HepG2 (cell line): Measurements from ENCODE around the gene MAP3K9. TPM values are rescaled to one million over a fixed set of nuclear protein-coding genes. Genes with fewer than 3 reads are reported as not detected.

Source experiments
- ATAC-seq: fragments of 200-7000 bp; cut with Tn5 transposase; 3 replicates; pipeline ENCODE4 v1.9.1; 2020; ENCODE audit warnings: mild to moderate bottlenecking, moderate library complexity
- BruUV-seq: library from RNA; stranded (reverse); fragments of 400-500 nt; replicated peaks from 2 replicates; lab custom pipeline; 2021; lab: Mats Ljungman, UMichigan
- CTCF ChIA-PET: fragments of 300-600 bp; formaldehyde crosslinking; extraction: SDS; loops from one replicate; lab custom pipeline; 2021; ENCODE audit warnings: low total read pairs, inconsistent platforms, low intra/inter-chr PET ratio; lab: Yijun Ruan, JAX
- POLR2A ChIA-PET: fragments of 350-600 bp; sonication (Branson Sonifier 250); formaldehyde crosslinking; loops from one replicate; lab custom pipeline; 2020; ENCODE audit warnings: antibody characterized with exemption, inconsistent platforms; lab: Yijun Ruan, JAX
- DNase-seq: peaks from one replicate; pipeline ENCODE4 v3.0.0-alpha.2; 2015; ENCODE audit warnings: low spot score
- FAIRE-seq: peaks from 3 replicates; lab custom pipeline; 2011; peaks lifted over from hg19 to GRCh38; lab: Jason Lieb, UNC
- H2AFZ ChIP-seq: one replicate; pipeline ENCODE4 v1.6.1; 2011; ENCODE audit warnings: low read length, inconsistent platforms
- H3K27ac ChIP-seq: fragments of 300-600 bp; 3 replicates; pipeline ENCODE4 v1.8.0; 2011; ENCODE audit warnings: mixed run types, mild to moderate bottlenecking, mixed read lengths, low read length, inconsistent platforms; ENCODE audit not compliant: insufficient read depth; ENCODE audit errors: extremely low read length
- H3K27me3 ChIP-seq, 2 experiments: fragments of 200-600 bp in 1 of 2; 2 replicates in 1 of 2; 3 replicates in 1 of 2; pipeline versions ENCODE4 v1.6.0 to v1.8.0; 2011; ENCODE audit warnings: low read length in 2 of 2, mild to moderate bottlenecking in 2 of 2, moderate library complexity in 2 of 2, inconsistent platforms in 1 of 2; ENCODE audit not compliant: insufficient read depth in 2 of 2, control insufficient read depth in 1 of 2
- H3K36me3 ChIP-seq, 2 experiments: fragments of 200-600 bp in 1 of 2; replicated peaks in 1 of 2; 2 replicates in 1 of 2; 3 replicates in 1 of 2; pipeline versions ENCODE4 v1.5.1 to v1.8.0; 2011; ENCODE audit warnings: low read length in 2 of 2, inconsistent platforms in 1 of 2; ENCODE audit not compliant: insufficient read depth in 2 of 2, control insufficient read depth in 1 of 2
- H3K4me1 ChIP-seq: 2 replicates; pipeline ENCODE4 v1.5.1; 2012; ENCODE audit warnings: low read length, inconsistent platforms; ENCODE audit not compliant: insufficient read depth
- H3K4me2 ChIP-seq: 2 replicates; pipeline ENCODE4 v1.6.0; 2011; ENCODE audit warnings: low read depth, low read length, inconsistent platforms
- H3K4me3 ChIP-seq, 3 experiments: fragments of 200-600 bp in 1 of 3; sonication (generic), shearing (Covaris generic) in 1 of 3; replicated peaks in 1 of 3; 2 replicates each; pipeline ENCODE4 v1.5.1; 2011 to 2016; ENCODE audit warnings: low read length in 3 of 3, inconsistent platforms in 2 of 3, low read depth in 2 of 3, mild to moderate bottlenecking in 2 of 3, control low read depth in 1 of 3, mixed read lengths in 1 of 3; ENCODE audit not compliant: insufficient read depth in 1 of 3
- H3K79me2 ChIP-seq: one replicate; pipeline ENCODE4 v1.6.1; 2011; ENCODE audit warnings: low read length, inconsistent platforms; ENCODE audit not compliant: insufficient read depth
- H3K9ac ChIP-seq: 2 replicates; pipeline ENCODE4 v1.6.0; 2011; ENCODE audit warnings: mild to moderate bottlenecking, low read depth, low read length, inconsistent platforms; ENCODE audit not compliant: insufficient read depth
- H3K9me3 ChIP-seq: 2 replicates; pipeline ENCODE4 v1.5.1; 2012; ENCODE audit warnings: mild to moderate bottlenecking, low read length
- H4K20me1 ChIP-seq: 2 replicates; pipeline ENCODE4 v1.6.0; 2011; ENCODE audit warnings: inconsistent platforms, mild to moderate bottlenecking, low read length, moderate library complexity; ENCODE audit not compliant: insufficient read depth
- DNMT1 ChIP-seq: sonication (generic); formaldehyde crosslinking; IDR thresholded peaks from 2 replicates; pipeline ENCODE4 v1.5.1; 2020; ENCODE audit warnings: mild to moderate bottlenecking, missing genetic modification reagents
- ESRRA ChIP-seq: sonication (generic); formaldehyde crosslinking; IDR thresholded peaks from 2 replicates; pipeline ENCODE4 v1.5.1; 2020; ENCODE audit warnings: mild to moderate bottlenecking, low read depth, missing genetic modification reagents
- GATA4 ChIP-seq: sonication (generic); IDR thresholded peaks from 2 replicates; pipeline ENCODE4 v1.6.1; 2016; ENCODE audit warnings: antibody characterized with exemption, low read depth, borderline replicate concordance
- MYNN ChIP-seq: sonication (generic); formaldehyde crosslinking; IDR thresholded peaks from 2 replicates; pipeline ENCODE4 v1.4.0; 2020; ENCODE audit warnings: mild to moderate bottlenecking, low read depth, missing genetic modification reagents
- REXO4 ChIP-seq: sonication (generic); formaldehyde crosslinking; IDR thresholded peaks from 2 replicates; pipeline ENCODE4 v1.8.0; 2022; ENCODE audit warnings: missing genetic modification reagents, mild to moderate bottlenecking, borderline replicate concordance
- SP140L ChIP-seq: sonication (generic); formaldehyde crosslinking; IDR thresholded peaks from 2 replicates; pipeline ENCODE4 v1.4.0; 2020; ENCODE audit warnings: missing genetic modification reagents, borderline replicate concordance
- SYNCRIP ChIP-seq: fragments of 200-400 bp; formaldehyde crosslinking; IDR thresholded peaks from 2 replicates; pipeline ENCODE4 v1.6.1; 2018; ENCODE audit warnings: mild to moderate bottlenecking, low read depth, low read length; ENCODE audit not compliant: insufficient read depth
- TIGD3 ChIP-seq: sonication (generic); formaldehyde crosslinking; IDR thresholded peaks from 2 replicates; pipeline ENCODE4 v1.5.1; 2020; ENCODE audit warnings: mild to moderate bottlenecking, missing genetic modification reagents, borderline replicate concordance
- ZNF138 ChIP-seq: sonication (generic); formaldehyde crosslinking; IDR thresholded peaks from 2 replicates; pipeline ENCODE4 v1.5.0; 2020; ENCODE audit warnings: mild to moderate bottlenecking, low read depth, missing genetic modification reagents
- ZNF232 ChIP-seq: sonication (generic); formaldehyde crosslinking; IDR thresholded peaks from 2 replicates; pipeline ENCODE4 v1.4.0; 2020; ENCODE audit warnings: missing genetic modification reagents, borderline replicate concordance
- ZNF235 ChIP-seq: sonication (generic); formaldehyde crosslinking; IDR thresholded peaks from 2 replicates; pipeline ENCODE4 v1.8.1; 2023; ENCODE audit warnings: mild to moderate bottlenecking, missing genetic modification reagents, borderline replicate concordance
- ZNF24 ChIP-seq: fragments of 450-650 bp; IDR thresholded peaks from 2 replicates; pipeline ENCODE4 v1.6.1; 2017; ENCODE audit warnings: antibody characterized with exemption, mild to moderate bottlenecking
- ZNF441 ChIP-seq: sonication (generic); formaldehyde crosslinking; IDR thresholded peaks from 2 replicates; pipeline ENCODE4 v1.7.0; 2021; ENCODE audit warnings: missing genetic modification reagents, borderline replicate concordance
- ZNF703 ChIP-seq: sonication (generic); formaldehyde crosslinking; IDR thresholded peaks from 2 replicates; pipeline ENCODE4 v1.5.1; 2020; ENCODE audit warnings: missing genetic modification reagents, mild to moderate bottlenecking, moderate library complexity, borderline replicate concordance
- WGBS: methylation state at CpG from one replicate; pipeline ENCODE4 v1.1.6; 2017; ENCODE audit warnings: low lambda C conversion rate; 5-methylcytosine and 5-hydroxymethylcytosine counted together
- in situ Hi-C: cut with HindIII; loops from 2 replicates; pipeline ENCODE4 v1.10.0; 2017; ENCODE audit warnings: low pct_unique_long_range_greater_than_20kb; ENCODE audit not compliant: extremely low pct_ligation_motif_present
- intact Hi-C: fragments of 100-400 bp; cut with micrococcal nuclease; formaldehyde crosslinking; loops from one replicate; pipeline ENCODE4 v1.10.0; 2022; ENCODE audit not compliant: unreplicated experiment
- polyA plus RNA-seq, 8 experiments: library from polyadenylated mRNA; depleted of rRNA in 3 of 8; stranded (reverse) in 7 of 8; unstranded in 1 of 8; fragments of >200 nt; fragmentation: Illumina TruSeq in 4 of 8; extraction: Trizol in 4 of 8; gene quantifications; 2 replicates each; pipeline versions ENCODE4 v1.2.1 to v1.2.3, GENCODE V29; 2011 to 2016; ENCODE audit warnings: low read depth in 4 of 8, missing spikeins in 1 of 8, mixed read lengths in 1 of 8; ENCODE audit not compliant: insufficient read depth in 1 of 8
- total RNA-seq, 5 experiments: library from RNA; depleted of rRNA; stranded (reverse); fragments of >200 nt; fragmentation: Illumina TruSeq; extraction: Trizol; gene quantifications; 2 replicates each; pipeline ENCODE4 v1.2.3, GENCODE V29; 2016; ENCODE audit warnings: low read depth in 1 of 5
- TF ChIP-seq, protein P1 (sequence below): sonication (generic); formaldehyde crosslinking; IDR thresholded peaks from 2 replicates; pipeline ENCODE4 v1.4.0; 2020; ENCODE audit warnings: missing genetic modification reagents

The MAP3K9 gene
- total and polyA plus RNA-seq, 2 of the 13 experiments (the other 11 are each of a cell fraction or from before 2014, with no cell fraction given): 4.3 to 4.5 TPM

DNA sequence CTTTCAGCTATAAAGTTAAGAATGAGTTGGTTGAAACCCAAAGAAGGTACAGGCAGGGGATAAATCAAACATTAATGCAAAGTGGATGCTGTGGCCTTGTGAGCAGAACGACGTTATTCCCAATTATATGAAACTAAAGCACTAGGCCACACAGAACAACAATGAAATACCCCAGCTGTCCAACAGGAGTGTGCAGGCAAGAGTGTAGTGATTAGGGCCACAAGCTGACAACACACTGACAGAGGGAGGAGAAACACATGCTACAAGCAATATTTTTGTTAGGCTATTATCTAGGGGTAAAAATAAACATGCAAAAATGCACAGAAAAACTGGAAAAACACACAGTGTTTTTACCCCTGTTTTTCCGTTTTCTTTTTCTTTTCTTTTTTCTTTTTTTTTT is 15.0 kb downstream of the MAP3K9 start (continued):
- TF ChIP-seq ZNF235 (CRISPR knock-in tag) (no peak), GATA4 (no peak), ZNF138 (CRISPR knock-in tag) (no peak)

GRCh38 chr14:70793637-70794036 is 15.7 kb downstream of the MAP3K9 start:
- FAIRE-seq (no peak), DNase-seq (no peak), ATAC-seq (no peak)
- no peak overlapping the region for H2AFZ ChIP-seq
- no peak overlapping the region for H3K4me2 ChIP-seq
- H3K4me1 ChIP-seq: peaks cover 7% of the 10 kb centered on the region
- no peak overlapping the region for H3K27ac ChIP-seq
- in situ Hi-C loops (no loop called here), intact Hi-C loops (no loop called here)
- H3K9me3 ChIP-seq: no peaks in the 10 kb centered on the region
- H3K9ac ChIP-seq: no peak overlapping the region
- H3K36me3 ChIP-seq: peaks cover 12 to 30% of the 10 kb centered on the region in 2 experiments; a peak in 4 of 5 replicates
- 100% methylated on average over 3 of the region's 3 CpGs for WGBS
- H3K79me2 ChIP-seq: no peaks in the 10 kb centered on the region
- CTCF ChIA-PET: no interaction called here
- 0 out of 2 replicates have a peak, but pooled peaks cover 3% of the 10 kb centered on the region for H4K20me1 ChIP-seq
- POLR2A ChIA-PET: no interaction called here
- TF ChIP-seq ZNF24 (0 out of 2 replicates have a peak, but pooled peaks have one; percentile 41), ZNF232 (no peak)
- TF ChIP-seq, all 625 proteins: peak for 1
- Histone ChIP-seq H3K4me3 (no peak overlapping the region), H3K27me3 (no peaks in the 10 kb centered on the region)
- BruUV-seq: no TSS peak

- POLR2A ChIA-PET: no interaction called here
- in situ Hi-C loops: no loop called here
- no peak for TF ChIP-seq ZNF703
- TF ChIP-seq, protein P1, sequence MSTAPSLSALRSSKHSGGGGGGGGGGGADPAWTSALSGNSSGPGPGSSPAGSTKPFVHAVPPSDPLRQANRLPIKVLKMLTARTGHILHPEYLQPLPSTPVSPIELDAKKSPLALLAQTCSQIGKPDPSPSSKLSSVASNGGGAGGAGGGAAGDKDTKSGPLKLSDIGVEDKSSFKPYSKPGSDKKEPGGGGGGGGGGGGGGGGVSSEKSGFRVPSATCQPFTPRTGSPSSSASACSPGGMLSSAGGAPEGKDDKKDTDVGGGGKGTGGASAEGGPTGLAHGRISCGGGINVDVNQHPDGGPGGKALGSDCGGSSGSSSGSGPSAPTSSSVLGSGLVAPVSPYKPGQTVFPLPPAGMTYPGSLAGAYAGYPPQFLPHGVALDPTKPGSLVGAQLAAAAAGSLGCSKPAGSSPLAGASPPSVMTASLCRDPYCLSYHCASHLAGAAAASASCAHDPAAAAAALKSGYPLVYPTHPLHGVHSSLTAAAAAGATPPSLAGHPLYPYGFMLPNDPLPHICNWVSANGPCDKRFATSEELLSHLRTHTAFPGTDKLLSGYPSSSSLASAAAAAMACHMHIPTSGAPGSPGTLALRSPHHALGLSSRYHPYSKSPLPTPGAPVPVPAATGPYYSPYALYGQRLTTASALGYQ (CRISPR knock-in tag): no peak
- no peak for TF ChIP-seq REXO4 (CRISPR knock-in tag)
- no peak for TF ChIP-seq SYNCRIP
- no peak for TF ChIP-seq ESRRA (CRISPR knock-in tag)
- TF ChIP-seq MYNN (CRISPR knock-in tag): no peak
- TF ChIP-seq SP140L (CRISPR knock-in tag): no peak
- no peak for TF ChIP-seq TIGD3 (CRISPR knock-in tag)
- TF ChIP-seq ZNF441 (CRISPR knock-in tag): no peak
- no peak for TF ChIP-seq DNMT1 (CRISPR knock-in tag)
Measured at GRCh38 chr14:70792939-70793338, 16.4 kb downstream of the MAP3K9 start.

More at GRCh38 chr14:70792939-70793338, 16.4 kb downstream of the MAP3K9 start:
- H4K20me1 ChIP-seq: 0 out of 2 replicates have a peak, but pooled peaks cover 3% of the 10 kb centered on the region
- H3K79me2 ChIP-seq: no peaks in the 10 kb centered on the region
- intact Hi-C loops: no loop called here
- DNase-seq (no peak), ATAC-seq (no peak), FAIRE-seq (no peak)
- no peaks in the 10 kb centered on the region for H3K27me3 ChIP-seq
- peaks cover 12 to 30% of the 10 kb centered on the region in 2 experiments; a peak in 4 of 5 replicates for H3K36me3 ChIP-seq
- no peak overlapping the region for H2AFZ ChIP-seq
- no peak overlapping the region for H3K27ac ChIP-seq
- 75% methylated on average over 9 of the region's 9 CpGs for WGBS
- H3K4me1 ChIP-seq: peaks cover 7% of the 10 kb centered on the region
- H3K9ac ChIP-seq: no peak overlapping the region
- H3K4me2 ChIP-seq: no peak overlapping the region
- CTCF ChIA-PET: no interaction called here
- H3K9me3 ChIP-seq: no peaks in the 10 kb centered on the region
- no peak overlapping the region for H3K4me3 ChIP-seq
- BruUV-seq: no TSS peak
